Stimulated activated CD8-positive, alpha-beta memory T cell treated with anti-CD3 and anti-CD28 coated beads, Interleukin-7, amount 100 ng/mL, for 4 hours (primary cell): ENCODE measurements around the gene ETV6.

Experiments
- DNase-seq, 2 donors: peaks; one replicate each; pipeline ENCODE4 v3.0.0-alpha.2; 2020; ENCODE audit warnings: low read depth in 2 of 2

ETV6 gene

DNA sequence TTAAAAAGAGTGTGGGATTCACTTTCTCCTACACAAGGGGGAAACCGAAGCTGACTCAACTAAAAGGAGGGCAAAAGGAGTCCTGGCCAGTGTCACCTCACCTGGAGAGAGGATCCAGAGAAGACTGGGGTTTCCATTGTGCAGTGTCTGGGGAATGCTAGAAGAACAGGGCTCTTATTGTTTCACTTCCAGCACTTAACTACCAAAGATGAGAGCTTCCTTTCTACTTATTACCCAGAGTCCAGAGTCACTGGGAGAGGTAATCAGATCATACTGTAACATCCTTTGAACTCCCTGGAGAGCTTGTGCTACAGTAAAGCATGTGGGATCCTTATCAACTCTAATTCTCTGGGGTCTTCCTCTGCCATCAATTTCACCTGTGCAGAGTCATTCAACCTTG lies 272.9 kb downstream of the ETV6 start:
- no peak for DNase-seq

GRCh38 chr12:11923067-11923466 lies 273.6 kb downstream of the ETV6 start:
- DNase-seq, result no peak

DNA sequence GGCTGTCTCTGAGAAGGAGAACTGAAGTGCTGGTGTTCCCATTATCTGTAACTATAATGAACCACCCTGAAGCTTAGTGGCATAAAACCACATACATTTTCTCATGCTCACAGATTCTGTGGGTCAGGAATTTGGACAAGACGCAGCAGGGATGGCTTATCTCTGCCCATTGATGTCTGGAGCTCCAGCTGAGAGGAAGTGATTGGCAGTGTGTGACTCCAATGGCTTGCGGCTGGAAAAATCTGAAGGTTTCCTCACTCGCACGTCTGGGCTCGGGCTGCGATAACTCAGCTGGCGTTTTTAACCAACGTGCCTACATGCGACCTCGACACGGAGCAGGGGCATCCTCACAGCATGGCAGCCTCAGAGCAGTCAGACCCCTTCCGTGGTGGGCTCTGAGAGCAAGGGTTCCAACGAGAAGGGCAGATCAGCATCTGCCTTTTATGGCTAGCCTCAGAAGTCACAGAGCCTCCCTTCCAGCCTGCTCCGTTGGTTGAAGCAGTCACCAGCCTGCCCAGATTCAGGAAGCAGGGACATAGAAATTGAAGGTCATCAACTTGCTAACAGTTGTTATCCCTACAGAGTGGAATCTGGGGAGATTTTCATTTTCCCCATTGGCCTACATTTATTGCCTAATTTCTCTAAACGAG lies 277.9 kb downstream of the ETV6 start:
- no peak for DNase-seq

DNA sequence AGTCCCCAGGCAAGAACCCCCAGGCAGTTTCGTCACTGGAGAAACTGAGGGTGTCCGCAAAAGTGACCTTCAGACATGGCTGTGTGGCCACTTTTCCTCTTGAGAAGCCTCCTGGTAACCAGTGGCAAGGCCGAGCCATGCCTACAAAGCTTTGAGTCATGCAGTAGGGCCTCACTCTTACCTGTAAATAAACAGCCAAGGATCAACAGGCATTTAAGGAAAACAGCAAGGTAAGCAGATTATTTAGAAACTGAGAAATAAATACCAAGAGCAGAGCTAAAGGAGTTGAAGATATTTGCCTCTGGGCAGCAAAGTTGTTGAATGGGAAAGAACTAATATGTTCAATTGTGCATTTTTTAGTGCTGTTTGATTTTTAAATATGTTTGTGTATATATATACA lies 280.2 kb downstream of the ETV6 start:
- no peak for DNase-seq

- no peak for DNase-seq
Measured at GRCh38 chr12:11939223-11939622, 289.7 kb downstream of the ETV6 start.

- no peak for DNase-seq
Measured at GRCh38 chr12:11941606-11942337, 292.3 kb downstream of the ETV6 start.

GRCh38 chr12:11943919-11944700 lies 294.6 kb downstream of the ETV6 start:
- no peak for DNase-seq
